ENCODE measurements around the gene NHLRC3.
"Not testable (repeated sequence)": the region's sequence is repeated elsewhere in the genome, so short reads cannot be mapped to it uniquely, and the experiment has no call there.

Gene NHLRC3

GRCh38 chr13:39047560-39047959 lies 9.3 kb downstream of the NHLRC3 start:
- DNase-seq, result no peak

- no peak for DNase-seq
Measured at GRCh38 chr13:39048806-39049205, 10.6 kb downstream of the NHLRC3 start.

- no peak for DNase-seq
Measured at GRCh38 chr13:39049274-39049673, 11.0 kb downstream of the NHLRC3 start.

- DNase-seq, result peak in 1 of 2 donors; percentile 81
Measured at GRCh38 chr13:39051157-39051556, 12.9 kb downstream of the NHLRC3 start.

GRCh38 chr13:39052944-39053343 lies 14.7 kb downstream of the NHLRC3 start:
- peak in 1 of 2 donors; percentile 25 for DNase-seq

GRCh38 chr13:39054112-39054511 lies 15.9 kb downstream of the NHLRC3 start:
- DNase-seq, result no peak

GRCh38 chr13:39056018-39056417 lies 17.8 kb downstream of the NHLRC3 start:
- no peak for DNase-seq

- DNase-seq, result no peak
Measured at GRCh38 chr13:39058040-39058439, 19.8 kb downstream of the NHLRC3 start.

- no peak for DNase-seq
Measured at GRCh38 chr13:39062004-39062403, 23.7 kb downstream of the NHLRC3 start.

GRCh38 chr13:39072842-39073241 lies 34.6 kb downstream of the NHLRC3 start:
- DNase-seq, result no peak

GRCh38 chr13:39073983-39074382 lies 35.7 kb downstream of the NHLRC3 start:
- DNase-seq, result no peak

GRCh38 chr13:39086251-39086945 lies 48.1 kb downstream of the NHLRC3 start:
- not testable (repeated sequence) for DNase-seq

- peak in 1 of 2 donors; percentile 86 for DNase-seq
Measured at GRCh38 chr13:39091586-39091985, 53.3 kb downstream of the NHLRC3 start.

GRCh38 chr13:39095500-39095899 lies 57.2 kb downstream of the NHLRC3 start:
- DNase-seq, result no peak

- no peak for DNase-seq
Measured at GRCh38 chr13:39099231-39099630, 61.0 kb downstream of the NHLRC3 start.

All from hippocampal formation (tissue), 2 donors.